GM21447 (cell line): ENCODE data around the gene BABAM2.

Experiments
- ATAC-seq: cut with Tn5 transposase; IDR thresholded peaks from one replicate; pipeline ENCODE4 v1.9.1; 2021; ENCODE audit not compliant: unreplicated experiment

The BABAM2 gene

DNA sequence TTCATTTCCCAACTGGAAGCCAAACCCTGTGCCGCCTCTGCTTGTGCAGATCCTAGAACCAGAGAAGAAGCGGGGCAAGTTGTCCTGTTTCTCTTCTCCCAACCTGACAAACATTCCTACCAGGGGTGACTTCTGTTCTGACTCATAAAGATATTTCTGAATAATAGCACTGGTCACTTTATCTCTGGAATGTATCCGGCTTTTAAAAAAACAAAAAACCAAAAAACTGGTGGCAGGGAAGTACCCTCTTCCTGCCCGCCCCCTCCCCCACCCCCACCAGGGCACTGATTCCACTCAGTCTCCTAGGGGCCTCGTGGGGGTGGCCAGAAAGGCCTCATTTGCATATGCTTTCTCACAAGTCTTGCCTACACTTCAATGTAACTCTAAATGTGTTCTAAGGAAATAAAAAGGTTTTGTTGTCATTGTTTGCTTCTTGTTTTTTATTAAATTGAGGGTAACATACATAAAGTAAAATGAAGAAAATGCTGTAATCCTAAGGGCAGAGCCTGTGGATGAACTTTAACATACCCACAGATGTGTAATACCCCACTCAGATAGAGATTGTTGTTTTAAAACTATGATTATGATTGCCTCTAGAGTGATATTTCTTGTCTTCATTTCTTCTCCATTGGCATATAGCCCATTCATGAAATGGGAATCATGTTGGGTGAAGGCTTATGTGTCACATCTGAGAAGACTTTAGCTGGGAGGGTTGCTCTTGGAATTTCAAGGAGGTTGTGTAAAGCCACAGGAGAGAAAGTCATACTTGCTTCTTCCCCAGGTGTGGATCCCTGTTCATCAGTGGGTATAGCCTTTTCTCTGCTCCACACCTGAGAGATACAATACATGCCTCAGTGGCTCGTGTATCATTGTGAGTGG lies 496.8 kb downstream of the BABAM2 start:
- no peak for ATAC-seq
